Upper lobe of left lung (tissue), 4 donors: Measurements from ENCODE around the gene PLEKHM1.
A peak's percentile ranks its signal among the peaks of the same experiment; 100 is the strongest.
"Not testable (repeated sequence)": the region's sequence is repeated elsewhere in the genome, so short reads cannot be mapped to it uniquely, and the experiment has no call there.

Experiments
- EP300 ChIP-seq, 4 donors: sonication (generic); formaldehyde crosslinking; IDR thresholded peaks; one replicate each; pipeline ENCODE4 v1.5.1; 2017; ENCODE audit warnings: antibody characterized with exemption in 4 of 4, control low read depth in 2 of 4
- POLR2A ChIP-seq, 4 donors: fragments of 450-650 bp; IDR thresholded peaks; one replicate each; pipeline ENCODE4 v1.5.1; 2016 to 2017; ENCODE audit warnings: antibody characterized with exemption in 4 of 4, mild to moderate bottlenecking in 2 of 4
- POLR2AphosphoS5 ChIP-seq, 2 donors: sonication (generic); formaldehyde crosslinking; IDR thresholded peaks; one replicate each; pipeline ENCODE4 v1.5.1; 2017; ENCODE audit warnings: antibody characterized with exemption in 2 of 2
- TF ChIP-seq, protein P1 (sequence below), 6 experiments: fragments of 450-650 bp in 4 of 6; fragments of 200-600 bp in 2 of 6; sonication (generic) in 2 of 6; IDR thresholded peaks; one replicate each; pipeline ENCODE4 v1.5.1; 2016 to 2019; ENCODE audit warnings: antibody characterized with exemption in 6 of 6

DNA sequence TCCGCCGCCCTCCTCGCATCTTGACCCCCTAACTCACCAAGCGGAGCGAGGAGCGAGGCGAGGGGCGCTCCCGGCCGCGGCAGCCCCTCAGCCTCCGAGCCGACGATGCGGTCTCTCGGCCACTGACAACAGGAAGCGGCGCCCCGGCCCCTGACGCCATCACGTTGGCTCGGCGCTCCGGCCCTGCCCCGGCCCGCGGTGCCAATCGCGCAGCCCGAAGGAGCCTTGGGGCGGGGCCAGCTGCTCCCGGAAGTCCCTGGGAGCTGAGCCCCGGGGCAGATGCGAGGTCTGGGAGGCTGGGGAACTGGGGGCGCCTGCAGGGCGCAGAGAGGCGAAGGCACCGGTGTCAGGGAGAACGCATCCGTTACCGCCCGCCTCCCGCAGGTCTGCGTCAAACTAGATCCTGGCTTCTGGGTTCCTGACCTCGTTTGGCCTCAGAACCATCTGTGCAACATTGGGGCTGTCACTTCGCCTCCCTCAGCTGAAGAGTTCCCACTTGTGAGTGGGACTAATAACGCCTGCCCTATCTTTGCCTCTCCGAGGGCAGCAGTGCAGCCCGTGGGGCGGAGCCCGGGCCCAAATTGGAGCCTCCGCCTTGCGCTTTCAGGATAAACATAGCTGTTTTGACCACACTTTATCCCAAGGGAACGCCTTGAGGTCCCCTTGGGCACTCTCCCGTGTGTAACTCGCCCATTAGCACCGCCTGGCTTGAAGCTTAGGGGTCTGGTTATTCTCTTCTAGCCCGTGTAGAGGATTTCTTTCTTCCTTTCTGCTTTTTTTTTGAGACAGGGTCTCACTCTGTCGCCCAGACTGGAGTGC, at the start of gene PLEKHM1:
- TF ChIP-seq, protein P1, sequence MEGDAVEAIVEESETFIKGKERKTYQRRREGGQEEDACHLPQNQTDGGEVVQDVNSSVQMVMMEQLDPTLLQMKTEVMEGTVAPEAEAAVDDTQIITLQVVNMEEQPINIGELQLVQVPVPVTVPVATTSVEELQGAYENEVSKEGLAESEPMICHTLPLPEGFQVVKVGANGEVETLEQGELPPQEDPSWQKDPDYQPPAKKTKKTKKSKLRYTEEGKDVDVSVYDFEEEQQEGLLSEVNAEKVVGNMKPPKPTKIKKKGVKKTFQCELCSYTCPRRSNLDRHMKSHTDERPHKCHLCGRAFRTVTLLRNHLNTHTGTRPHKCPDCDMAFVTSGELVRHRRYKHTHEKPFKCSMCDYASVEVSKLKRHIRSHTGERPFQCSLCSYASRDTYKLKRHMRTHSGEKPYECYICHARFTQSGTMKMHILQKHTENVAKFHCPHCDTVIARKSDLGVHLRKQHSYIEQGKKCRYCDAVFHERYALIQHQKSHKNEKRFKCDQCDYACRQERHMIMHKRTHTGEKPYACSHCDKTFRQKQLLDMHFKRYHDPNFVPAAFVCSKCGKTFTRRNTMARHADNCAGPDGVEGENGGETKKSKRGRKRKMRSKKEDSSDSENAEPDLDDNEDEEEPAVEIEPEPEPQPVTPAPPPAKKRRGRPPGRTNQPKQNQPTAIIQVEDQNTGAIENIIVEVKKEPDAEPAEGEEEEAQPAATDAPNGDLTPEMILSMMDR (IDR thresholded peaks at IDR 0.05): peak in 1 of 6 experiments; percentile 14
- TF ChIP-seq EP300 (IDR thresholded peaks at IDR 0.05): not testable (repeated sequence)
- TF ChIP-seq POLR2AphosphoS5 (IDR thresholded peaks at IDR 0.05) (peak; percentile 73 to 93), POLR2A (IDR thresholded peaks at IDR 0.05) (peak; percentile 76 to 97 (median 89))
